Activated T-helper 1 cell treated with Interleukin-2 at 50 U/mL for 16 hours (primary cell): ENCODE measurements around the gene ABCB1.

Experiments used
- DNase-seq: peaks from one replicate; pipeline ENCODE4 v3.0.0-alpha.2; 2020; ENCODE audit warnings: low read depth

Gene ABCB1

DNA sequence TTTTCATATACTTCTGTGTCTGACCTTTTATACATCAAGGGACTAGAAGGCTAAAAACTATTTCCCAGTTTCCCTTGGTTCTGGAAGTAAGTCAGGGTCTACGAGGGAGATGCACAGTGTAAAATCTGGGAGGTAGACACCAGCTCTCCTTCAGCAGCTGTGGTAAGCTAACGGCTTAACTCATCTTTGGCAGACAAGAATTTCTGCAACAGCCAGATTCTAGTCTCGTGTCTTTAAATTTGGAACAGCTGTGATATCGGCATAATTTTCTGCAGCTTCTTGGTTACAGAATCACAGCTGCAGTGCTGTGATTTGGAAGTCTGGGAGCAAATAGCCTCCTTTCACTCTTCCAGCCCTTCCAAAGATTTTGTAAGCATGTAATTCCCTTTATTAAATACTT is 87.8 kb downstream of the ABCB1 start:
- DNase-seq = no peak

DNA sequence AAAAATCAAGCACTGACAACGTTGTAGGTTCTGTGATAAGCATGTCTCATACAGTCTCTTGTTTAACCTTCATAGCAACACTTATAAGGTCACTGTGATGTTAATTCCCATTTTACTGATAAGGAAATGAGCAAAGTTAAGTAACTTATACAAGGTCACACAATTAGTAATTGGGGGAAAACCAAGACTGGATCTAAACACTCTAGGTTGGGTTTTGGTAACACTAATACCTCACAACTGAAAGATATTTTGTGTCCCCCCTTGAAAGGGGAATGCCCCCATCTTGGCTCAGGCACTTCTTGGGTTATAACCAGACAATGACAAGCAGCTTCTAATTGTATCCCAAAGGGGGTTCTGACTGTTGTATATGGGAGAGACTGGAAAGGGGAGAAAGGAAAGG is 89.2 kb downstream of the ABCB1 start:
- no peak for DNase-seq

DNA sequence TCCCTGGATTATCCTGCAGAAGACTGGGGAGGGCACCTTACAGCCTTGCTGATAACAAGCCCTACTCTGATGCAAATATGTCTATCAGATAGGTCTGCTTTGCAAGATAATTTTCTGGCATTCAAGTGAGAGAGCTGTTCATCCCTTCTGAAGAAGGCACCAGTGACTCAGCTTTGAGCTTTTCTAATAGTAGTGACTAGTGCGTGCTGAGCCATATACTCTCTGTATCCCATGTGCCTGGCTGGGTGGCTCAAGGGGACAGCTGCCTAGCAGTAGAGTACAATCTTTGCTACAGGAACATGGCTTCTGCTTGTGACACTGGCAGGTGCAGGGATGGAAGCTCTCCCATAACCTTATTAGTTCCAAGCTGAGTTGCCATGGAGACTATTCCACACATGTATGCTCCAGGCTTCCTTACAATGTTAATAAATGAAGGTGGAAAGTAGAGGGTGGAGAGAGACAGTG is 90.2 kb downstream of the ABCB1 start:
- DNase-seq = no peak

DNA sequence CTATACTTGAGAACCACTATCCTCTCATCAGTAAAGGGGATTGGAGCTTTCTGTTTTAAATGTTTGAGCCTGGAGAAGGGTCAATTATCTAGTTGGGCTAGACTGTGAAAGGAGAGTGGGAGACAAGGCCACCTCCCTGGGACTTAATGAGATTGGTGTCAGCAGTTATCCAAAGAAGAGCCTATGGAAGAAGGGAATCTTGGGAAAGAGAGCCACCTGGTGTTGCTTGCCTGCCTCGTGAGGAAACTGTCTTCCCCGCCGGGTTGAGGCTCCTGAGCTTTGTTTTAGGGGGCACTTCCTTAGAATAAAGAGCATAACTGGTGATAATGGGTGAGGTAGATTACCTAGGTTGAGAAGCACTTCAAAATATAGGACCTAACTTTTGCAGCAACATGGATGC is 93.2 kb downstream of the ABCB1 start:
- no peak for DNase-seq

DNA sequence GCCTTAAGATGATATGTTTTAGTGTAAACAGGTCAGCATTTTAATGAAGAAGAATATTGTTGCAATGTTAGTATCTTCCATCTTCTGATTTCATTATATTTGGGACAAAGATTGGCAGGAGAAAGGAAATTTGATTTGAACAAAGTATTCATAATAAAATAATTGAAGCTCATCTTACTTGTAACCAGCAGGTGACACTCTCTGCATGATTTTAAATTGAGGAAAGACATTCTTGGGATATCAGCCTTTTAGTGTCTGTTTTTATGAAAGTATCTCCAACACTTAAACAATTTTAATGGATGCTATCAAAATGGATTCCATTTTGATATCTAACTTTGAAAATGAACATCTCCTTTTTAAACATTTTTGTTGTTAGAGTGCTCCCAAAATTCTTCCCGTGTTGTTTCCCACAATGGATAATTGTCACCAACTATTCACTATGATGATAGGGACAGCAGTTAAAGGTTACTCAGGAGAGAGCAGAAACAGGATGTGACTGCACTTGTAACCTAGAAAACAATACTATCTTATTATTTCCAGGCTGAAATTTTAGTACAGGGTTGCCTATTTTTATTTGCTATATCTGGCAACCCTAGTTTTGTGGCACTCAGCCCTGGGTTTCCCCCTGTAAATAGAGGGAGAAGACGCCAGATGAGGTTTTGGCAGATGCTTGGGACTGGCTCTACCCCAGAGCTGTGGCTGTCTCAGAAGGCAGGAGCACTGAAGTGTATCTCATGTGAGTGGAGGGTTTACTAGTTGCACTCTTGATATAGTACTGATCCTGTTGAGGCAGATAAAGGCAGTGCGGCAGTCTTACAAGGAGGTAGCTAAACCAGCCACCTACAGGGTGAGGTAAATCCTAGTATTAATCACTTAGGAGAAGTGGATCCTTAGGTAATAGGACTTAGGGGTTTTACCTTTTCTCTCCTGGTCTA is 94.2 kb downstream of the ABCB1 start:
- no peak for DNase-seq

DNA sequence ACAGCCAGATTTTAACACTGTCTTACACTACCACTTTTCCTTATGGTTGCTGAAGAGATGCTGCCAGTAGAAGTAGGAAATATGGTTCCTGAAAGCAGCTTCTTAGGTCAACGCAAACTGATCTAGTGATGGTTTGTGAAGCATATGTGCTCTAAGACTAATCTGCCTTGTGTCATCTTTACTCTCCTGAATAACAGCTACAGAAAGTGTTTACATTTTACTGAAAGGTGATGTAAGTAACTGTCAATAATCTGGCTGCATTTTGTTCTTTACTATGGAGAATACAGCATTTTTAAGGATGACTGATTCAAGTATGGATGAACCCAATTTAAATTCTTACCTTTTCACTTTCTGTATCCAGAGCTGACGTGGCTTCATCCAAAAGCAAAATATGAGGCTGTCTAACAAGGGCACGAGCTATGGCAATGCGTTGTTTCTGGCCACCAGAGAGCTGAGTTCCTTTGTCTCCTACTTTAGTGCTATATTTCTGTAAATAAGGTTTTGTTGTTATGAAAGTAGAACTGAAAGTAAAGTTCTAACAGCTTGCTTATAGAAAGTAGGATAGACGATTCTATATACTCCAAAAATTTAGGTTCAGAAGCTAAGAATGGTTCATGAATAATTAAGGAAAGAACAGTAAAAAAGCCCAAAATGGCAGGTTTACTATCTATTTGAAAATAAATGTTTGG is 95.0 kb downstream of the ABCB1 start:
- DNase-seq = no peak

DNA sequence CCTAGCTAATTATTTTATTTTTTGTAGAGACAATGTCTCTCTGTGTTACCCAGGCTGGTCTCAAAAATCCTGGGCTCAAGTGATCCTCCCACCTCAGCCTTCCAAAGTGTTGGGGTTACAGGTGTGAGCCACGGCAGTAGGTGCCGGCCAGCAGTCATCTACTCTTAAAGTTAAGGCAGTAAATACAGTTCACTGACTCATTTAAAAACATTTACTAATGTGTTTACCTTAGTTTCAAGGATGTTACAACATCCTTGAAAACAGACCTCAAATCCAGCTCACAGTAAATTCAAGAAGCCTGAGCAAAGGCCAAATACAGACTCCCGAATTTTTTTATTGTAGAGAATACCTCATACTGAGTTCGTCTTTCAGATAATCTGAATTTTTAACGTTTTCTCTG is 95.6 kb downstream of the ABCB1 start:
- DNase-seq = no peak

DNA sequence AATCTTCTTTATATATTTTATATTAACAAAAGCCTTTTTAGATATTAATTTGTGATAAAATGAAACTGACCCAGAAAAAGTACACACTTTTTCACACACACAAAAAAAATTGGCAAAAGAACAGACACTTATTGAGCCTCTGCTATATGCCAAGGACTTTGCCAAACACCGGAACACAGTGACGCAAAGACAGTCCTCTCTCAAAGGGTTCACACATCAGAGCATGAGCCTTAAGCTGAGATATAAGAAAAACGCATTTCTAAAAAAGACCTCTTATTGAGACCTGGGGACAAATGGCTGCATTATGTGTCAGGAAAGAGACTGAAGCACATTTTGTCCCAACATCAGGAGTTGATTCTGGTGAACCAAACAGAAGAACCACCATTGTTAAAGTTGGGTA is 101.2 kb downstream of the ABCB1 start:
- no peak for DNase-seq

DNA sequence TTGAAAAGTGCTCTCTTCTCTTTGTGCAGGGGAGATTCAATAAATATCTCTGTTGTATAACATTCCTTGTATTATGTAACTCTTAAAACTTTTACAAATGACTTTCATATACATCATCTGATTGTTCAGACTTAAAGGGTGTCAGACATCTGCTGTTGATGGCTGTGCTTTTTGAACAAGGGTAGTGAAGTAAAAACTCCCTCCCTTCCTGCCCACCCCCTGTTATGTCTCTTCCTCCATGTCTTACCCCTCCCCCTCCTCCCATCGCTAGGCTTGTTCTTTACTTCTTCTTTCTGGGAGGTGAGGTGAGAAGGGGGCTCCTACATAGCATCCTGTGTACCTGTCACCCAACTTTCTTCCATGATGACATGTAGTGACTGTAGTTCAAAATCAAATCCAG is 101.8 kb downstream of the ABCB1 start:
- no peak for DNase-seq

DNA sequence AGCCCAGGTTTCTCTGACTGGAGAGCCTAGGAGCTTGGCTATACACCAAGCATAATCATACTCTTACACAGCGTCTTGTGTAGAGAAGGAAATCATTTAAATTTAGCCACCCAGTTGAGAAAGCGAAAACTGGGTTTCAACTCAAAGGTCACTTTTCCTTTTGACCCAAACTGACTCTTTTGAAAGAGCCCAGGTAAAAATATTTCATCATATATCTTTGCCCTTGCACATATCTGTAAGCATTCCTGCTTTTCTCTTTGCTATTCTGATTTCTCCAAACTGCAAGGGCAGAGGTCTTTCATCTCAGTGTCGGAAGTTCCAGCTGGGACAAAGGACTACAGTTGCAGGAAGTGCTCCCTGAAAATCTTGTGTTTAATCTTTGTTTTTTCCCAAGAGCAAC is 103.2 kb downstream of the ABCB1 start:
- DNase-seq = no peak

DNA sequence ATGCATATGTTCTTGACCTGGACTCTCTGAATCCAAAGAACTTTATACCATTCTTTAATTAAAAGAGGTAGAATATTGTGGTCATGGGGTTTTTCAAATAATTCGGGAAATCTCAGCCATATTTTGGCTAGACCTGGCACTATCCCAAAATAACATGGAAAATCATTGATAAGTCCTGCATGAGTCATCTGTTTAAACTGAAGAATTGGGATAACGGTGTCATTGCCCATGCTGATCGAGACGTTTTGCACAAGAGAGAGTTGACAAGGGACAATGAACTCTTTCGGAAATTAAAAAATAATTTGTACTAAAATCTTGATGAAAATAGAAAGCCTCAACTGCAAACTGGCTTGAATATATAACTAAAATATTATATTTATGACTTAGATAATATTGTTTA is 105.3 kb downstream of the ABCB1 start:
- no peak for DNase-seq

DNA sequence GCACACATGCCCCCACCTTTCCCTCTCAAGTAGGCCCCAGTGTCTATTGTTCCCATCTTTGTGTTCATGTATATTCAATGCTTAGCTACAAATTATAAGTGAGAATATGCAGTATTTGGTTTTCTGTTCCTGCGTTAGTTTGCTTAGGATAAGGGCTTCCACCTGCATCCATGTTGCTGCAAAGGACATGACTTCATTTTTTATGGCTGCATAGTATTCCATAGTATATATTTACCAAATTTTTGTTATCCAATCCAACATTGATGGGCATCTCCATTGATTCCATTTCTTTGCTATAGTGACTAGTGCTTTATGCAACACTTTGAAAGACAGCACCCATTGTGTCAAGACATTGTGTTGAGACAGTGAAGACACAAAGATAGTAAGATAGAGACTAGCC is 106.2 kb downstream of the ABCB1 start:
- no peak for DNase-seq

DNA sequence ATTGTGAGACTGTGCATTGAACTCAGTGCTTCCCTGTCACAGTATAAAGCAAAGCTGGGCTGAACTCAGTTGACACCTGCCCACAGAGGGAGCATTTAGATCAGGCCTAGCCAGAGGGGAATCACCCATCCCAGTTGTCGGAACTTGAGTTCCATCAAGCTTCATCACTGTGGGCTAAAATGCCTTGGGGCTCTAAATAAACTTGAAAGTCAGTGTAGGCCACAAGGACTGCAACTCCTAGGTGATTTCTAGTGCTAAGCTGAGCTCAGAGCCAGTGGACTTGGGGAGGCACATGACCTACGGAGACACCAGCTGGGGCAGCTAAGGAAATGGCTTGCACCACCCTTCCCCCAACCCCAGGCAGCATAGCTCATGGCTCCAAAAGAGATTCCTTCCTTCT is 117.6 kb downstream of the ABCB1 start:
- DNase-seq = no peak

DNA sequence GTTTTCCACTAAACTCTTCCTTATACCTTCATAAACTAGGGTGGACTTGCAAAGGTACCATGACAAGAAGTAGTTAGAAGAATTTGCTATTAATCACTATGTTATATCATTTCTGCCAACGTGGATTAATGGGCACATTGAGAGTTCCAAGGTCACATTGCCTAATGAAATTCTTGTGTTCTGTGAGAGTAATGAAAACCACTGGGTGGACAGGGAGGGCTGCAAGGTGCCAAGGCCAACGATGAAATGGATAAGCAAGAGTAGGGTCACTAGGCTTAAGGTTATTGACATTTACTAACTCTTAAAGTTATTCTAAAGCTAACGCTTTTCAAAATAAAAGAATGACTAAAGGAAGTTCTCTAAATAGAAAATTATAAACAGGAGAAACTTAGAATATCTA is 118.6 kb downstream of the ABCB1 start:
- no peak for DNase-seq

DNA sequence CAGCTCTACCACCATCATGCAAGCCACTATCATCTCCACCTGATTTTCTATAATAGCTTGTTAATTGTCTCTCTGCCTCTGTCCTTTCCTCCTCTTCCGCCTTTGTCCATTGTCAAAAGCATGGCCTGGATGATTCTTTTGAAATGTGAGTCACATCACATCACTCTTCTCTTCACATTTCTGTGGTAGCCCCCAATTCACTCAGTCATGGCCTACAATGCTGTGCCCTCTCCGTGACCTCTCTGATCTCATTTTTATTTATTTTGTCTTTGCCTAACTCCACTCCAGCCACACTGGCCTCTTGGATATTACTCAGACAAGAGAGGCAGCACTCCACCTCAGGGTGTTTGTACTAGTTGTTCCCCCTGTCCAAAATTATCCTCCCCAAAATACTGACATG is 120.3 kb downstream of the ABCB1 start:
- DNase-seq = no peak

DNA sequence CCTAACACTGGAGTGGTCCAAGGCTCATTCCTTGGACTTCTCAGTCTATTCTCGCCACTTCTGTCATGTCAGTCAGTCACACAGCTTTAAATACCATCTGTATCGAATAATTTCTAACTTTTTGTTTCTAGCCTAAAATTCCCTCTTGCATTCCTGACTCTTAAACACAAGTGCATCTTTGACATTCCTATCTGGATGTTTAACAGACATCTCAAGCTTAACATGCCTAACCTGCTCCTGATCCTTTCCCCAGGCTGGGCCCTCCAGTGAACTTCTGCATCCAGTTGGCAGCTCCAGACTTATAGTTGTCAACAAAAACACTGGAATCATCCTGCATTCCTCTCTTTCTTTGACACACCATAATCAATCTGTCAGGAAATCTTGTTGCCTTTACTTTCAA is 120.7 kb downstream of the ABCB1 start:
- DNase-seq = no peak

DNA sequence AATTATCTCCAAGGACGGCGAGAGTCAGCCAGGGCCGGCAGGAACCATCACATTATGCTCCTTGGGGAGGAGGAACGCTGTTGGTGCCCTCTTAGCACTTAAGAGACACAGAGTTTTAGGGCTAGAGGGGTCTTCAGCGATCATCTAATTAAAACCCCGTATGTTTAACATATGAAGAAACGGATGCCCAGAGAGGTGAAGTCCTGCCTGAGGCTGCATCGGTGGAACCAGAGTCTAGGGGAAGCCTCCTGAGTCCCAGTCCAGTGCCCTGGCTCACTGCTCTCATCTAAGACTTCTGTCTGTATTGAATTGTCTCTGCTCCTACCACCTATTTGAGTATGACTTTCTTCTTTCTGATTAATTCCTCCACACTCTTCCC is 124.5 kb downstream of the ABCB1 start:
- no peak for DNase-seq

DNA sequence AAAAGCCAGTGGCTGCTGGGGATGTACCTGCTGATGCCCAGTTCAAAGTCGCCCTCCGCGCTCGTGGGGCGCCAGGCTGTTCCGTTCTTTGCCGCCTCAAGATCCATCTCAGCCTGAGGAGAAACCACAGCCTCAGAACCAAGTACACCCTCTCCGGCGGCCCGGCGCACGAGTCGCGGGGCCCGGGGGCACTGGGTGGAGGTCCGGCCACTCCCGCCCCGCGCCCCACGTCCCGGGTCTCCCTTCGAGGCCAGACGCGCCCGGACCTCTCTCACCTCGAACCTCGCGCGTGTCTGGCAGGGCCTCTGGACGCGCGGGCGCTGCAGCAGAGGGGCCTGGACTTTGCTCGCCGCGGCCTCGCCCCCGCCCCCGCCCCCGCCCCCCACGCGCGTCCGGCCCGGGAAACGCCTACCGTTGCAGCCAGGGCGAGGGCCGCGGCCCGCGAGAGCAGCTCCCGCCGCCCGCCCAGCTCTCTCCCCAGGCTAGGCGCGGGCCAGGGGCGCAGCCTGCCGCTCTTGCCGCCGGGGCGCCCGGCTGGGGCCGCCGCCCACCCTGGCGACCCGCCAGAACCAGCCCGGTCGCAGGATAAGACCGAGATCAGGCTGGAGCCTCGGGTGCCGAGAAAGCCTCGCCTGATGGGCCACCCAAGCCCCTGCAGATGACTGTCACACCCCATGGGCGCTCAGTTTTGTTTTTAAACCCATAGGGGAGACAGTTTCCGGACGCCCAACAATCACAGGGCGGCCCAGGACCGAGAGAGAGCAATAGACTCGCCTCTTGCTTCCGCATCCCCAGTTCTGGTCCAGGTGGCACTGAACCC is 125.1 kb downstream of the ABCB1 start, which contains the start of gene ABCB4:
TSS of gene ABCB4 (minus strand) at position 322 of the 820 bp plus-strand sequence. CDS start at position 107, 215 bp downstream.
- no peak for DNase-seq

DNA sequence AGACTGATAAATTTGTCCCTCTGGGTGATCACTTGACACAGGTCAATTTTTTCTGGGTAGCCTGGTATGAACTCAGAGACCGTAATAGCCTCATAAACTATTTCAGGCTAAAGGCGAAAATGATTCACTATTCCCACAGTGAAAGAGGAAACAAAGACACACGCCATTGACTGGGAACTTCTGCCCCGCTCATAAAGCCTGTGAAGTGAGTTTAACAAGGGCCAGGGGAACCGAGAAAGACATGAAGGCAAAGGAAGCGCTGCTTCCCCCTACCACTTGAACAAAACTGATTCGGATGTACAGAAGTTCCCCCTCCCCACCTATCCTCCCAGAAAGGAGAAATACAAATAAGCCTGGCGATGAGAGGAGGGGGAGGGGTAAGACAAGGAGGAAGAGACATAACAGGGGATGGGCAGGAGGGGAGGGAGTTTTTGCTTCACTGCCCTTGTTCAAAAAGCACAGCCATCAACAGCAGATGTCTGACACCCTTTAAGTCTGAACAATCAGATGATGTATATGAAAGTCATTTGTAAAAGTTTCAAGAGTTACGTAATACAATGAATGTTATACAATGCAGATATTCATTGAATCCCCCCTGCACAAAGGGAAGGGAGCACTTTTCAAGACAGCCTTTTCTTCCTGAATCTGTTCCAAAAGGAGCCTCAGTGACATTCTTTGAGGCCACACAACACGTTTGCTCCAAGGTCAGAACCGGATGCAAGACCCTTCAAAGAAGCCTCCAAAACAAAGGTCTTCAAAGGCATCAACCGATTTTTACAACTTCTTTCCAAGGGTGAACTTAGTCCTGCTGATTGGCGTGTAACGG is 125.9 kb downstream of the ABCB1 start:
- no peak for DNase-seq

DNA sequence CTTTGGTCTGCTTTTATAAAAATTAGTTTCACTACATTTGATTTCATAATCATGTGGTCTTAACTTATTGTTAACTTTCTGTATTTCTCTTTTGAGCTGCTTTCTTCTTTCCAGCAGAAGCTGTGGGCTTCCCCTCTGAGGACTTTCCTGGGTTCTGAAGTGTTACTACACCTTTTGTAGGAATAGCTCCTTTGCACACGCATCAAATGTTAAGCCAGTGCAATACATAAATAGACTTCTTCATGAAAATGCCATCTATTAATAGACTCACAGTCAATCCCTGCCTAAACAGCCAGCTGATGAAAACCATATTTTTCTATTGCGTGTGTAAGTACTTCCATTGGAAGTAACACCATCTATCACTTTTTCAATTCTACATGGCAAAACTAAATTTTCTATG is 126.7 kb downstream of the ABCB1 start:
- no peak for DNase-seq

DNA sequence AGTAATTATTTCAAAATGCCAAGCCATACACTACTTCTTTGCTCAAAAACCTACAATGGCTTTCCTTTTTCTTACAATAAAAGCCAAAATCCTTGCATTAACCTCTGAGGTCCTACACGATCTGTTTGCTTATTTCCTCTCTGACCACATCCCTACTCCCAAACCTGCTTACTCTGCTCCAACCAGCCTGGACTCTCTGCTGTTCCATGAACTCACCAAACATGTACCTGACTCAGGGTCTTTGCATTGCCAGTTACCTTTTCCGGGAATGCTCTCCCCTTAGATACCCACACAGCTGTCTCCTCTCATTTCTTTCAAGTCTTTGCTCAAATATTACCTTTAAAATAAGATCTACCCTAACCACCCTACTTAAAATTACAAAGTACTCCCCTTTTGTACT is 127.5 kb downstream of the ABCB1 start:
- DNase-seq = no peak

DNA sequence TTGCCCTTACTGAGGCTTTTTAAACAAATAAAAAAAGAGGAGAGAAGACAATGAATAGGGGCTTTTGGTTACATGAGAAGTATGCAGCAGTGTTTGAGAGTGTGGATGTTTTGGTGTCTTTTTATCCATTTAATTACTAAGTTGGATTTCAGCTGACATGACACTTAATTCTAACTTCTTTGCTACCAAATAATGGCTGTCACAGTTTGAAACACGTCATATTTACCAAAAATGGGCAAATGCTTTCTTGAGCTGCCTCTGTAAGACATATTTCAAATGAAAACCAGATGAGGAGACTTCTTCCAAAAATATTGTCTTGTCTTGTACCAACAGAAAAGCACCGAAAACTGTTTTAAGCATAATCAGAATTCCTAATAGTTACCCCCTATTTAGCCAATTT is 129.2 kb downstream of the ABCB1 start:
- no peak for DNase-seq
